OCI-LY1 (cell line): ENCODE measurements around the gene SIRT2.
"Not testable (repeated sequence)": the region's sequence is repeated elsewhere in the genome, so short reads cannot be mapped to it uniquely, and the experiment has no call there.

Experiments used
- H2AFZ ChIP-seq: fragments of 200-600 bp; sonication (generic), shearing (Covaris generic); 2 replicates; pipeline ENCODE4 v1.6.0; 2014; ENCODE audit warnings: antibody characterized with exemption, mild to moderate bottlenecking, low read length
- H3F3A ChIP-seq: fragments of 200-600 bp; sonication (generic), shearing (Covaris generic); 2 replicates; pipeline ENCODE4 v1.6.0; 2014; ENCODE audit warnings: mild to moderate bottlenecking, antibody characterized with exemption, low read length, moderate library complexity; ENCODE audit not compliant: insufficient read depth
- H3K27ac ChIP-seq: fragments of 200-600 bp; sonication (generic); 2 replicates; pipeline ENCODE4 v1.5.1; 2014; ENCODE audit warnings: low read length, mixed run types, mild to moderate bottlenecking, low read depth; ENCODE audit not compliant: poor library complexity, severe bottlenecking
- H3K27me3 ChIP-seq: fragments of 200-600 bp; sonication (generic); 2 replicates; pipeline ENCODE4 v1.6.0; 2014; ENCODE audit warnings: antibody characterized with exemption, mild to moderate bottlenecking, low read length, moderate library complexity; ENCODE audit not compliant: insufficient read depth
- H3K36me3 ChIP-seq: fragments of 200-600 bp; sonication (generic); 2 replicates; pipeline ENCODE4 v1.6.1; 2014; ENCODE audit warnings: mild to moderate bottlenecking, antibody characterized with exemption, low read length, moderate library complexity, mixed read lengths; ENCODE audit not compliant: insufficient read depth
- H3K4me1 ChIP-seq: fragments of 200-600 bp; sonication (generic); 2 replicates; pipeline ENCODE4 v1.5.1; 2014; ENCODE audit warnings: mild to moderate bottlenecking, low read length, moderate library complexity; ENCODE audit not compliant: insufficient read depth, severe bottlenecking
- H3K4me2 ChIP-seq: fragments of 200-600 bp; sonication (generic), shearing (Covaris generic); 2 replicates; pipeline ENCODE4 v1.6.1; 2014; ENCODE audit warnings: low read length
- H3K4me3 ChIP-seq: fragments of 200-600 bp; sonication (generic); 2 replicates; pipeline ENCODE4 v1.5.1; 2014; ENCODE audit warnings: low read length, low read depth, mild to moderate bottlenecking, mixed read lengths; ENCODE audit not compliant: poor library complexity, severe bottlenecking
- H3K79me2 ChIP-seq: fragments of 200-600 bp; shearing (Covaris generic); 2 replicates; pipeline ENCODE4 v1.6.1; 2016; ENCODE audit warnings: mixed run types, low read length, mixed read lengths; ENCODE audit not compliant: insufficient read depth
- H3K9ac ChIP-seq: fragments of 200-600 bp; sonication (generic), shearing (Covaris generic); 2 replicates; pipeline ENCODE4 v1.6.1; 2014; ENCODE audit warnings: mild to moderate bottlenecking, low read length, mixed read lengths
- H3K9me2 ChIP-seq: fragments of 200-600 bp; sonication (generic), shearing (Covaris generic); 2 replicates; pipeline ENCODE4 v1.6.1; 2014; ENCODE audit warnings: low read depth, mild to moderate bottlenecking, low read length, mixed read lengths
- H3K9me3 ChIP-seq: fragments of 200-600 bp; shearing (Covaris generic); 2 replicates; pipeline ENCODE4 v1.6.1; 2014; ENCODE audit warnings: low read length, mixed read lengths
- H4K20me1 ChIP-seq: fragments of 200-600 bp; sonication (generic), shearing (Covaris generic); 2 replicates; pipeline ENCODE4 v1.6.0; 2016; ENCODE audit warnings: mild to moderate bottlenecking, low read length; ENCODE audit not compliant: insufficient read depth
- CTCF ChIP-seq: fragments of 200-600 bp; sonication (generic), shearing (Covaris generic); IDR thresholded peaks from 2 replicates; pipeline ENCODE4 v1.5.1; 2017; ENCODE audit warnings: mild to moderate bottlenecking, antibody characterized with exemption, low read length, moderate library complexity, mixed read lengths
- EZH2 ChIP-seq: fragments of 200-600 bp; sonication (generic), shearing (Covaris generic); IDR thresholded peaks from 2 replicates; pipeline ENCODE4 v1.8.0; 2017; ENCODE audit warnings: borderline replicate concordance, mixed run types, mild to moderate bottlenecking, antibody characterized with exemption, low read length, moderate library complexity, mixed read lengths

The SIRT2 gene

GRCh38 chr19:38833092-38833425 is 66.4 kb downstream of the SIRT2 start:
- H3F3A ChIP-seq, result peaks cover 17% of the 10 kb centered on the region
- peaks cover 23% of the 10 kb centered on the region for H3K4me1 ChIP-seq
- H3K79me2 ChIP-seq, result no peaks in the 10 kb centered on the region
- H3K9me2 ChIP-seq, result no peaks in the 10 kb centered on the region
- TF ChIP-seq EZH2, result no peak
- H3K27ac ChIP-seq, result peak overlapping the region; percentile 68
- H3K9ac ChIP-seq, result no peak overlapping the region
- no peak overlapping the region for H3K4me2 ChIP-seq
- no peaks in the 10 kb centered on the region for H3K9me3 ChIP-seq
- H3K27me3 ChIP-seq, result no peaks in the 10 kb centered on the region
- H3K4me3 ChIP-seq, result no peak overlapping the region
- H3K36me3 ChIP-seq, result peaks cover 45% of the 10 kb centered on the region
- H4K20me1 ChIP-seq, result no peaks in the 10 kb centered on the region
- H2AFZ ChIP-seq, result no peak overlapping the region

- Histone ChIP-seq H3K4me1 (peaks cover 23% of the 10 kb centered on the region), H3F3A (peaks cover 4% of the 10 kb centered on the region; the same call in 1 of the 2 replicates), H3K4me3 (peak overlapping the region; percentile 80), H2AFZ (no peak overlapping the region), H3K4me2 (peak overlapping the region; percentile 89), H3K9me3 (no peaks in the 10 kb centered on the region), H3K79me2 (no peaks in the 10 kb centered on the region), H3K9me2 (no peaks in the 10 kb centered on the region), H4K20me1 (no peaks in the 10 kb centered on the region), H3K27ac (peak overlapping the region; percentile 69), H3K27me3 (no peaks in the 10 kb centered on the region), H3K36me3 (peaks cover 41% of the 10 kb centered on the region), H3K9ac (peak overlapping the region; percentile 92)
- TF ChIP-seq EZH2, result no peak
- no peak for TF ChIP-seq CTCF
Measured at GRCh38 chr19:38831142-38831605, 68.2 kb downstream of the SIRT2 start.

GRCh38 chr19:38830039-38830733 is 69.2 kb downstream of the SIRT2 start:
- H4K20me1 ChIP-seq, result no peaks in the 10 kb centered on the region
- no peak overlapping the region for H3K27ac ChIP-seq
- H3K9me2 ChIP-seq, result no peaks in the 10 kb centered on the region
- TF ChIP-seq CTCF (no peak), EZH2 (no peak)
- no peaks in the 10 kb centered on the region for H3K9me3 ChIP-seq
- H3K27me3 ChIP-seq, result no peaks in the 10 kb centered on the region
- H3K4me2 ChIP-seq, result peak overlapping the region; percentile 89
- peaks cover 35% of the 10 kb centered on the region for H3K36me3 ChIP-seq
- no peak overlapping the region for H2AFZ ChIP-seq
- peak overlapping the region; percentile 92; the same call in 1 of the 2 replicates for H3K9ac ChIP-seq
- peaks cover 23% of the 10 kb centered on the region for H3K4me1 ChIP-seq
- peak overlapping the region; percentile 80 for H3K4me3 ChIP-seq
- H3F3A ChIP-seq, result no peaks in the 10 kb centered on the region
- no peaks in the 10 kb centered on the region for H3K79me2 ChIP-seq

GRCh38 chr19:38829203-38829602 is 70.2 kb downstream of the SIRT2 start:
- not testable (repeated sequence) for H3F3A ChIP-seq, H3K4me2 ChIP-seq, H3K27me3 ChIP-seq, H3K27ac ChIP-seq, H3K79me2 ChIP-seq, H4K20me1 ChIP-seq, H3K9ac ChIP-seq, H3K9me2 ChIP-seq, H3K9me3 ChIP-seq, H3K4me3 ChIP-seq, H2AFZ ChIP-seq
- H3K4me1 ChIP-seq, result peaks cover 23% of the 10 kb centered on the region
- H3K36me3 ChIP-seq, result peaks cover 40% of the 10 kb centered on the region
